EL (cell line): ENCODE measurements around the gene TMEM38A.
A peak's percentile ranks its signal among the peaks of the same experiment; 100 is the strongest.
"Not testable (repeated sequence)": the region's sequence is repeated elsewhere in the genome, so short reads cannot be mapped to it uniquely, and the experiment has no call there.

Experiments
- DNase-seq: peaks from one replicate; pipeline ENCODE4 v3.0.0-alpha.2; 2016

The TMEM38A gene

GRCh38 chr19:16638666-16639065 lies 22.3 kb upstream of the TMEM38A start:
- DNase-seq, result no peak

GRCh38 chr19:16640951-16641350 lies 20.0 kb upstream of the TMEM38A start:
- no peak for DNase-seq

GRCh38 chr19:16641695-16642094 lies 19.2 kb upstream of the TMEM38A start:
- no peak for DNase-seq

GRCh38 chr19:16645140-16645539 lies 15.8 kb upstream of the TMEM38A start:
- no peak for DNase-seq

GRCh38 chr19:16649734-16650133 lies 11.2 kb upstream of the TMEM38A start:
- DNase-seq, result no peak

GRCh38 chr19:16650821-16651220 lies 10.1 kb upstream of the TMEM38A start:
- no peak for DNase-seq

GRCh38 chr19:16651421-16652188 lies 9.3 kb upstream of the TMEM38A start:
- DNase-seq, result not testable (repeated sequence)

- no peak for DNase-seq
Observed at GRCh38 chr19:16652854-16653253, 8.1 kb upstream of the TMEM38A start.

- peak; percentile 18 for DNase-seq
Observed at GRCh38 chr19:16654140-16654539, 6.8 kb upstream of the TMEM38A start.

GRCh38 chr19:16654627-16655026 lies 6.3 kb upstream of the TMEM38A start:
- DNase-seq, result no peak

GRCh38 chr19:16655727-16656126 lies 5.2 kb upstream of the TMEM38A start:
- DNase-seq, result no peak

GRCh38 chr19:16657384-16657783 lies 3.6 kb upstream of the TMEM38A start:
- DNase-seq, result no peak

- DNase-seq, result no peak
Observed at GRCh38 chr19:16659464-16659831, 1.5 kb upstream of the TMEM38A start.

GRCh38 chr19:16659832-16660708 lies 869 bp upstream of the TMEM38A start, which contains the start of gene SMIM7:
Gene SMIM7, minus strand, starts transcription at chr19:16660144. Its CDS starts 34 bp downstream, at chr19:16660110.
- peak; percentile 99 for DNase-seq

- DNase-seq, result no peak
Observed at GRCh38 chr19:16661480-16662034, 618 bp downstream of the TMEM38A start.

GRCh38 chr19:16668176-16668575 lies 7.2 kb downstream of the TMEM38A start:
- DNase-seq, result no peak

- DNase-seq, result not testable (repeated sequence)
Observed at GRCh38 chr19:16668702-16669101, 7.8 kb downstream of the TMEM38A start.

- DNase-seq, result no peak
Observed at GRCh38 chr19:16670291-16670690, 9.4 kb downstream of the TMEM38A start.

- DNase-seq, result no peak
Observed at GRCh38 chr19:16671652-16672274, 10.8 kb downstream of the TMEM38A start.

- DNase-seq, result no peak
Observed at GRCh38 chr19:16673231-16673630, 12.3 kb downstream of the TMEM38A start.

- not testable (repeated sequence) for DNase-seq
Observed at GRCh38 chr19:16673839-16674238, 12.9 kb downstream of the TMEM38A start.

- no peak for DNase-seq
Observed at GRCh38 chr19:16676101-16676798, 15.3 kb downstream of the TMEM38A start.

GRCh38 chr19:16677055-16677454 lies 16.1 kb downstream of the TMEM38A start:
- DNase-seq, result no peak
